T-cell (primary cell): ENCODE results near the gene EID2B. TPM values are rescaled to one million over a fixed set of nuclear protein-coding genes. Genes with fewer than 3 reads are reported as not detected.

Experiments used
- ATAC-seq, 4 experiments: fragments of 200-7000 bp in 3 of 4; fragments of 150-1000 bp in 1 of 4; cut with Tn5 transposase; replicated peaks in 1 of 4; 1 replicate in 3 of 4; 2 replicates in 1 of 4; pipeline ENCODE4 v1.10.0; 2021; ENCODE audit warnings: moderate library complexity in 3 of 4, mild to moderate bottlenecking in 2 of 4, moderate number of reproducible peaks in 1 of 4
- CTCF ChIA-PET, 2 donors: fragments of 300-600 bp; sonication (Branson Sonifier 250); formaldehyde crosslinking; loops; one replicate each; lab custom pipeline; 2022; ENCODE audit warnings: antibody characterized with exemption in 2 of 2; lab: Charles Lee
- POLR2A ChIA-PET, 2 donors: fragments of 300-600 bp; sonication (Branson Sonifier 250); formaldehyde crosslinking; loops; one replicate each; lab custom pipeline; 2022; ENCODE audit warnings: antibody characterized with exemption in 2 of 2; lab: Charles Lee
- DNase-seq, 35 experiments: peaks; one replicate each; pipeline versions ENCODE4 v3.0.0 to v3.0.0-alpha.2; 2013 to 2023
- H3K27ac ChIP-seq: one replicate; pipeline ENCODE4 v1.5.1; 2013; ENCODE audit warnings: low read length
- H3K27me3 ChIP-seq, 2 experiments: replicated peaks in 1 of 2; 1 replicate in 1 of 2; 2 replicates in 1 of 2; pipeline versions ENCODE4 v1.6.1 to v1.7.0; 2013; ENCODE audit warnings: low read length in 1 of 2, mixed read lengths in 1 of 2; ENCODE audit not compliant: control insufficient read depth in 2 of 2, insufficient read depth in 2 of 2; ENCODE audit errors: extremely low read depth in 1 of 2
- H3K36me3 ChIP-seq, 2 donors: 1 replicate in 1 of 2; 2 replicates in 1 of 2; pipeline versions ENCODE4 v1.6.1 to v1.7.0; 2013; ENCODE audit warnings: low read length in 1 of 2; ENCODE audit not compliant: control insufficient read depth in 2 of 2, insufficient read depth in 1 of 2; ENCODE audit errors: extremely low read depth in 1 of 2
- H3K4me1 ChIP-seq, 2 experiments: 1 replicate in 1 of 2; 2 replicates in 1 of 2; pipeline versions ENCODE4 v1.6.1 to v1.7.0; 2013; ENCODE audit warnings: low read length in 2 of 2, mixed read lengths in 1 of 2; ENCODE audit not compliant: insufficient read depth in 2 of 2, control insufficient read depth in 1 of 2; ENCODE audit errors: extremely low read depth in 1 of 2
- H3K4me3 ChIP-seq, 2 donors: 1 replicate in 1 of 2; 2 replicates in 1 of 2; pipeline versions ENCODE4 v1.5.1 to v1.7.0; 2013; ENCODE audit warnings: mild to moderate bottlenecking in 2 of 2, low read length in 1 of 2, moderate library complexity in 1 of 2; ENCODE audit not compliant: control insufficient read depth in 1 of 2; ENCODE audit errors: extremely low read depth in 1 of 2
- H3K9me3 ChIP-seq: 2 replicates; pipeline ENCODE4 v1.7.0; 2013
- H3K27ac Mint-ChIP-seq, 2 donors: one replicate each; pipeline ENCODE4 v1.8.0; 2020 to 2021; ENCODE audit warnings: mild to moderate bottlenecking in 2 of 2, mixed read lengths in 2 of 2
- H3K27me3 Mint-ChIP-seq, 2 donors: one replicate each; pipeline ENCODE4 v1.8.0; 2021 to 2022; ENCODE audit warnings: mixed read lengths in 2 of 2
- H3K36me3 Mint-ChIP-seq: one replicate; pipeline ENCODE4 v1.8.0; 2021; ENCODE audit warnings: mixed read lengths
- H3K4me1 Mint-ChIP-seq, 3 donors: one replicate each; pipeline ENCODE4 v1.8.0; 2020 to 2022; ENCODE audit warnings: mixed read lengths in 3 of 3, mild to moderate bottlenecking in 1 of 3
- H3K4me3 Mint-ChIP-seq, 3 donors: one replicate each; pipeline ENCODE4 v1.8.0; 2020 to 2022; ENCODE audit warnings: mild to moderate bottlenecking in 3 of 3, mixed read lengths in 3 of 3, moderate library complexity in 3 of 3
- H3K9me3 Mint-ChIP-seq, 3 donors: one replicate each; pipeline ENCODE4 v1.8.0; 2020 to 2022; ENCODE audit warnings: mixed read lengths in 3 of 3
- WGBS: methylation state at CpG from one replicate; pipeline ENCODE4 v1.1.5; 2013; ENCODE audit warnings: missing lambda C conversion rate; ENCODE audit not compliant: insufficient coverage; 5-methylcytosine and 5-hydroxymethylcytosine counted together
- total RNA-seq, 35 experiments: library from RNA in 6 of 35; stranded (reverse) in 6 of 35; fragments of 120-200 nt in 1 of 35; gene quantifications; one replicate each; pipeline versions ENCODE4 v1.2.1 to v1.2.4 and lab custom pipeline; 2013 to 2026

Gene EID2B
- total RNA-seq, 5 donors from 2014 or later (not counting 1 experiment from before 2014, with no cell fraction given), result 4.1 to 6.3 (median 5.8) TPM

- Mint-ChIP-seq H3K4me3 (peak overlapping the region; percentile 64 to 79 (median 73)), H3K4me1 (peaks cover 21 to 28% (median 23%) of the 10 kb centered on the region in 3 donors), H3K27me3 (no peaks in the 10 kb centered on the region), H3K27ac (peak overlapping the region; percentile 96 to 98), H3K9me3 (no peaks in the 10 kb centered on the region), H3K36me3 (no peaks in the 10 kb centered on the region)
- peak overlapping the region; percentile 77 for H3K27ac ChIP-seq
- ChIA-PET POLR2A (no interaction called here), CTCF (no interaction called here)
- peak overlapping the region in 1 of 2 donors; percentile 24 for H3K4me3 ChIP-seq
- H3K4me1 ChIP-seq, result peaks cover 2 to 11% of the 10 kb centered on the region in 2 experiments
- peaks cover 3% of the 10 kb centered on the region in 2 experiments for H3K27me3 ChIP-seq
- H3K36me3 ChIP-seq, result no peaks in the 10 kb centered on the region
- WGBS, result 0% methylated on average over 1 of the region's 5 CpGs
- peak in 4 of 35 experiments; percentile 4 to 54 (median 14) for DNase-seq
- no peaks in the 10 kb centered on the region for H3K9me3 ChIP-seq
- ATAC-seq, result peak; percentile 76 to 84 (median 79)
These were observed 25.4 kb upstream of the EID2B start for GRCh38 chr19:39557811-39558623.

- Mint-ChIP-seq H3K9me3 (no peaks in the 10 kb centered on the region), H3K27ac (no peak overlapping the region), H3K27me3 (no peaks in the 10 kb centered on the region), H3K4me3 (no peak overlapping the region), H3K4me1 (peaks cover 21 to 33% (median 30%) of the 10 kb centered on the region in 3 donors), H3K36me3 (no peaks in the 10 kb centered on the region)
- WGBS, result 86% methylated on average over 1 of the region's 1 CpG
- Histone ChIP-seq H3K4me3 (no peak overlapping the region), H3K9me3 (no peaks in the 10 kb centered on the region), H3K36me3 (no peaks in the 10 kb centered on the region), H3K27me3 (peaks cover 2 to 5% of the 10 kb centered on the region in 2 experiments), H3K27ac (no peak overlapping the region), H3K4me1 (peaks cover 2 to 16% of the 10 kb centered on the region in 2 experiments)
- DNase-seq (no peak), ATAC-seq (no peak)
- ChIA-PET POLR2A (no interaction called here), CTCF (no interaction called here)
These were observed 23.2 kb upstream of the EID2B start for GRCh38 chr19:39555883-39556282.

- no peak for DNase-seq
- Histone ChIP-seq H3K4me3 (no peak overlapping the region), H3K36me3 (no peaks in the 10 kb centered on the region), H3K4me1 (peaks cover 2 to 16% of the 10 kb centered on the region in 2 experiments), H3K27me3 (peaks cover 2 to 5% of the 10 kb centered on the region in 2 experiments), H3K9me3 (no peaks in the 10 kb centered on the region), H3K27ac (no peak overlapping the region)
- CTCF ChIA-PET, result no interaction called here
- Mint-ChIP-seq H3K9me3 (no peaks in the 10 kb centered on the region), H3K36me3 (no peaks in the 10 kb centered on the region), H3K27ac (no peak overlapping the region), H3K4me3 (no peak overlapping the region), H3K27me3 (no peaks in the 10 kb centered on the region), H3K4me1 (peaks cover 21 to 33% (median 30%) of the 10 kb centered on the region in 3 donors)
- no peak for ATAC-seq
- POLR2A ChIA-PET, result no interaction called here
- 69% methylated on average over 3 of the region's 4 CpGs for WGBS
These were observed 22.2 kb upstream of the EID2B start for GRCh38 chr19:39554701-39555311.

GRCh38 chr19:39553082-39553652 is 20.5 kb upstream of the EID2B start:
- Mint-ChIP-seq H3K4me1 (peaks cover 11 to 19% (median 19%) of the 10 kb centered on the region in 3 donors), H3K9me3 (no peaks in the 10 kb centered on the region), H3K4me3 (no peak overlapping the region), H3K27ac (no peak overlapping the region), H3K27me3 (no peaks in the 10 kb centered on the region), H3K36me3 (no peaks in the 10 kb centered on the region)
- ATAC-seq (no peak), DNase-seq (no peak)
- Histone ChIP-seq H3K36me3 (no peaks in the 10 kb centered on the region), H3K27me3 (peaks cover 2 to 5% of the 10 kb centered on the region in 2 experiments), H3K27ac (no peak overlapping the region), H3K4me1 (peaks cover 2 to 8% of the 10 kb centered on the region in 2 experiments), H3K4me3 (no peak overlapping the region), H3K9me3 (no peaks in the 10 kb centered on the region)
- 81% methylated on average over 7 of the region's 7 CpGs for WGBS
- CTCF ChIA-PET, result interaction anchor here in 1 of 2 donors (0.6 to 1.4 kb wide), 2 partner anchors 120 to 417 kb away, joined by 3 to 7 read pairs; no protein-coding TSS in a partner anchor
- POLR2A ChIA-PET, result no interaction called here

GRCh38 chr19:39550197-39550596 is 17.5 kb upstream of the EID2B start:
- no peak overlapping the region for H3K27ac ChIP-seq
- Mint-ChIP-seq H3K27ac (no peak overlapping the region), H3K4me1 (peaks cover 17 to 26% (median 24%) of the 10 kb centered on the region in 3 donors), H3K4me3 (no peak overlapping the region), H3K36me3 (no peaks in the 10 kb centered on the region), H3K27me3 (no peaks in the 10 kb centered on the region), H3K9me3 (no peaks in the 10 kb centered on the region)
- ATAC-seq (no peak), DNase-seq (no peak)
- CTCF ChIA-PET, result no interaction called here
- WGBS, result 52% methylated on average over 2 of the region's 5 CpGs
- no peaks in the 10 kb centered on the region for H3K9me3 ChIP-seq
- peaks cover 2 to 5% of the 10 kb centered on the region in 2 experiments for H3K27me3 ChIP-seq
- no peaks in the 10 kb centered on the region for H3K36me3 ChIP-seq
- H3K4me3 ChIP-seq, result no peak overlapping the region
- H3K4me1 ChIP-seq, result peaks cover 3 to 18% of the 10 kb centered on the region in 2 experiments
- POLR2A ChIA-PET, result no interaction called here

GRCh38 chr19:39546599-39546998 is 13.9 kb upstream of the EID2B start:
- ChIA-PET CTCF (no interaction called here), POLR2A (no interaction called here)
- DNase-seq (no peak), ATAC-seq (no peak)
- peaks cover 48 to 49% (median 48%) of the 10 kb centered on the region in 3 donors for H3K4me1 Mint-ChIP-seq
- Histone ChIP-seq H3K9me3 (no peaks in the 10 kb centered on the region), H3K27me3 (no peaks in the 10 kb centered on the region), H3K4me1 (peaks cover 14 to 33% of the 10 kb centered on the region in 2 experiments), H3K36me3 (no peaks in the 10 kb centered on the region), H3K27ac (no peak overlapping the region), H3K4me3 (no peak overlapping the region)
- peak overlapping the region; percentile 60 to 83 for H3K27ac Mint-ChIP-seq
- H3K9me3 Mint-ChIP-seq, result no peaks in the 10 kb centered on the region
- no peaks in the 10 kb centered on the region for H3K36me3 Mint-ChIP-seq
- peak overlapping the region in 1 of 3 donors; percentile 40 for H3K4me3 Mint-ChIP-seq
- 76% methylated on average over 8 of the region's 8 CpGs for WGBS
- no peaks in the 10 kb centered on the region for H3K27me3 Mint-ChIP-seq
